Activated T-helper 1 cell treated with anti-CD3 and anti-CD28 coated beads, Interleukin-12 subunit alpha, Interleukin-12 subunit beta, Interleukin-2, Interleukin-4 antibody, amounts not matched to agents 30 ng/mL and 10 ng/mL and 1 ng/mL, durations not matched to agents 14 hours and 24 hours and 36 hours (primary cell): ENCODE data around the gene LAIR2. TPM values are rescaled to one million over a fixed set of nuclear protein-coding genes. Genes with fewer than 3 reads are reported as not detected.

ENCODE experiments used
- DNase-seq: peaks from one replicate; pipeline ENCODE4 v3.0.0; 2021; ENCODE audit warnings: low spot score
- H3K27ac Mint-ChIP-seq: one replicate; pipeline ENCODE4 v1.8.0; 2021; ENCODE audit warnings: mild to moderate bottlenecking, mixed read lengths
- H3K27me3 Mint-ChIP-seq: one replicate; pipeline ENCODE4 v1.8.0; 2022; ENCODE audit warnings: mild to moderate bottlenecking, moderate library complexity, mixed read lengths; ENCODE audit not compliant: insufficient read depth
- H3K36me3 Mint-ChIP-seq: one replicate; pipeline ENCODE4 v1.8.0; 2021; ENCODE audit warnings: low read depth, mixed read lengths
- H3K4me1 Mint-ChIP-seq: one replicate; pipeline ENCODE4 v1.8.0; 2021; ENCODE audit warnings: low read depth, mixed read lengths
- H3K4me3 Mint-ChIP-seq: one replicate; pipeline ENCODE4 v1.8.0; 2021; ENCODE audit warnings: mild to moderate bottlenecking, moderate library complexity, mixed read lengths
- H3K9me3 Mint-ChIP-seq: one replicate; pipeline ENCODE4 v1.8.0; 2021; ENCODE audit warnings: mixed read lengths
- intact Hi-C: fragments of 100-400 bp; cut with micrococcal nuclease; formaldehyde crosslinking; loops from one replicate; pipeline ENCODE4 v1.15.1; 2024
- total RNA-seq: library from RNA; stranded (reverse); gene quantifications from 2 replicates; pipeline ENCODE4 v1.2.3, GENCODE V29; 2022

The LAIR2 gene
- total RNA-seq, 1 donor from 2014 or later: 49.1 TPM

DNA sequence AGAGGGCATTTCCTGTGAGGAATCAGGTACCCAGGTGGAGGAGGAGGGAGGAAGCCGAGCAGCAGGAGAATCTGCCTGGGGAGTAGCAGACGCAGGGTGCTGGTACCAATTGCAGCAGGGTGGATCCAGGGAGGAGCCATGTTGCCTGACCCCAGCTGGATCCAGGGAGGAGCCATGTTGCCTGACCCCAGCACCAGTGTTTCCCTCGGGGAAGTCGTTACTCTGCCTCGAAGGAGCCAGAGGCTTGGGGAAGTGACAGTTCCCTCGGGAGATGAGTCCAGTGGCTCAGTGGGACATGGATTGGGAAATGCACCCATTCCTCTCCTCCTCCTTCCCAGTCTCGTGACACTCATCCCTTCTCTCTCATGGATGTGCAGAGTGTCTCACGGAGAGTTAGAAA is 31.5 kb downstream of the LAIR2 start:
- DNase-seq: no peak
- intact Hi-C loops: no loop called here
- H3K36me3 Mint-ChIP-seq: peaks cover 3% of the 10 kb centered on the region
- no peak overlapping the region for H3K4me3 Mint-ChIP-seq
- H3K9me3 Mint-ChIP-seq: no peaks in the 10 kb centered on the region
- peaks cover 35% of the 10 kb centered on the region for H3K4me1 Mint-ChIP-seq
- H3K27ac Mint-ChIP-seq: no peak overlapping the region
- peaks cover 9% of the 10 kb centered on the region for H3K27me3 Mint-ChIP-seq

DNA sequence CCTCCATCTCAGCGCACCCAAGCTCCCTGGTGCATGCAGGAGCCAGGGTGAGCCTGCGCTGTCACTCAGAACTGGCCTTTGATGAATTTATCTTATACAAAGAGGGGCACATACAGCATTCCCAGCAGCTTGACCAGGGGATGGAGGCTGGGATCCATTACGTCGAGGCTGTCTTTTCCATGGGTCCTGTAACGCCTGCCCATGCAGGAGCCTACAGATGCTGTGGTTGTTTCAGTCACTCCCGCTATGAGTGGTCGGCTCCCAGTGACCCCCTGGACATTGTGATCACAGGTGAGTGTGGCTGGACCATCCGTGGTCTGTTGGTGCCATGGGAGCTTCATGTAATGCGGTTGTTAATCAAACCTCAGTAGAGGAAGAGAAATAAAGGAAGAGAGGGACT is 33.0 kb downstream of the LAIR2 start:
- Mint-ChIP-seq H3K27ac (no peak overlapping the region), H3K27me3 (peaks cover 9% of the 10 kb centered on the region), H3K4me3 (no peak overlapping the region), H3K4me1 (peaks cover 32% of the 10 kb centered on the region), H3K36me3 (peaks cover 3% of the 10 kb centered on the region), H3K9me3 (no peaks in the 10 kb centered on the region)
- no peak for DNase-seq
- intact Hi-C loops: no loop called here

DNA sequence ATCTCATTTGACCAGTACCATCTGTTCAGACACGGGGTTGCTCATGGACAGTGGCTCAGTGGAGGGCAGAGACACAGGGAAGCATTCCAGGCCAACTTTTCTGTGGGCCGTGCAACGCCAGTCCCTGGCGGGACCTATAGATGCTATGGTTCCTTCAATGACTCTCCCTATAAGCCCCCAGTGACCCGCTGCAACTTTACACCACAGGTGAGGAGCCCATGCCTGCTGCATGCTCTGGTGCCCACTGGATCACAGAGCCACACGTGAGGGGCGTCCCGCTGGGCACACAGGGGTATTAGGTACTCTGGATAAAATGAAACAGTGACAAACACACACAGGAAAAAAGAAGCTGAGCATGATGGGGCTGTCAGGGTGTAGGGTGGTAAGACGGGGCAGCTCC is 34.3 kb downstream of the LAIR2 start:
- H3K27ac Mint-ChIP-seq: no peak overlapping the region
- peaks cover 9% of the 10 kb centered on the region for H3K27me3 Mint-ChIP-seq
- DNase-seq: no peak
- intact Hi-C loops: no loop called here
- H3K36me3 Mint-ChIP-seq: peaks cover 3% of the 10 kb centered on the region
- H3K4me3 Mint-ChIP-seq: no peak overlapping the region
- no peaks in the 10 kb centered on the region for H3K9me3 Mint-ChIP-seq
- peaks cover 35% of the 10 kb centered on the region for H3K4me1 Mint-ChIP-seq

DNA sequence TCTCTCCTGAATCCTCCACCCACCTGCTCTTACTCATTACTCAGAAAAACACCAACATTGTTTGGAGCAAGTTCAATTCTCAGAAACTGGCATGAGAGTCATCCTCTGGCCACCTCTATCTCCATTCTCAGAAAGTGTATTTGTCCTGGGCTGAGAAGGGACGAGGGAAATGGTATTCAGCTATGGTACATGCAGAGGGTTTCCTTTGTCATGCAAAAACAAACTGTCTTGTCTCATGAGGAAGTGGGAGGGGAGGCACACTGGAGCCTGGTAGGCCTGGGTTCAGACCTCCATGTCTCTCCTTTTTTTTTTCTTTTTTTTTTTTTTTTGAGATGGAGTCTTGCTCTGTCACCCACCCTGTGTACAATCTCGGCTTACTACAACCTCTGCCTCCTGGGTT is 39.1 kb downstream of the LAIR2 start:
- Mint-ChIP-seq H3K27me3 (peaks cover 5% of the 10 kb centered on the region), H3K4me1 (peaks cover 14% of the 10 kb centered on the region), H3K36me3 (peaks cover 8% of the 10 kb centered on the region), H3K4me3 (no peak overlapping the region), H3K9me3 (peaks cover 4% of the 10 kb centered on the region), H3K27ac (no peak overlapping the region)
- intact Hi-C loops: no loop called here
- no peak for DNase-seq

DNA sequence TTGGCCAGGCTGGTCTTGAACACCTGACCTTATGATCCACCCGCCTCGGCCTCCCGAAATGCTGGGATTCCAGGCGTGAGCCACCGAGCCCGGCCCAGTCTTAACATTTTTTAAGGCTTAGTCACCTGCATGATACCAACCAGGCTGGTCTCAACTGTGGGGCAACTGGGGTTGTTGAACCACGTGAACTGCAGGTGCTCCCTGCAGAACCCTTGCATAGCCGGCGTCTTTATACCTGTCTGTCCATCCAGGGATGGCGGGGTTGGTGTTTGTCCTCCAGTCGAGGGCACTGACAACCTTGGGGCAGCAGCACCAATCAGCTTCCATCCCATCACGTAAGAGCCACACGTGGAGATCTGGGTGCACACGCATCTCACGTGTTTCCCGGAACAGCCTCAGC is 46.2 kb downstream of the LAIR2 start:
- intact Hi-C loops: no loop called here
- H3K4me1 Mint-ChIP-seq: peaks cover 7% of the 10 kb centered on the region
- peaks cover 2% of the 10 kb centered on the region for H3K36me3 Mint-ChIP-seq
- no peak overlapping the region for H3K4me3 Mint-ChIP-seq
- H3K27me3 Mint-ChIP-seq: peaks cover under 1% of the 10 kb centered on the region
- no peak for DNase-seq
- peaks cover 3% of the 10 kb centered on the region for H3K9me3 Mint-ChIP-seq
- H3K27ac Mint-ChIP-seq: no peak overlapping the region

- no peak for DNase-seq
- Mint-ChIP-seq H3K4me1 (peaks cover 7% of the 10 kb centered on the region), H3K9me3 (peaks cover 3% of the 10 kb centered on the region), H3K27me3 (no peaks in the 10 kb centered on the region), H3K36me3 (peaks cover under 1% of the 10 kb centered on the region), H3K27ac (no peak overlapping the region), H3K4me3 (no peak overlapping the region)
- intact Hi-C loops: no loop called here
Measured at GRCh38 chr19:54549224-54549623, 46.6 kb downstream of the LAIR2 start.

DNA sequence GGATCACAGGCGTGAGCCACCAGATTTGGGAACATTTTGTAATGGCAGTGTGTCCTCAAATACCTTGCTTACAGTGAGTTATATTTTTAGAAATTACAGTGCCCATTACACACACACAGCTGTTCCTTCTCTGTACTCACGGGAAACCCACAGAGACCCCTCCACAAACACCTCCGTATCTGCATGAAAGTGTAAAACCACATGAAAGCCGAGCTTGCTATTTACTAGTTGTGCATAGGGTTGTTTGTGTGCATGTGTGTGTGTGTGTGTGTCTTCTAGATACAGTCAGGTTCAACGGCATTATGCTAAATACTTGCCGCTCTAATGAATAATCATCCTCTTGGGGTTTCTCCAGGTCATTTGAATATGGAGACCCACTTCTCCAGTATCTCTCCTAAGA is 48.7 kb downstream of the LAIR2 start:
- Mint-ChIP-seq H3K4me3 (no peak overlapping the region), H3K27me3 (no peaks in the 10 kb centered on the region), H3K4me1 (peaks cover 7% of the 10 kb centered on the region), H3K27ac (no peak overlapping the region), H3K36me3 (no peaks in the 10 kb centered on the region), H3K9me3 (peaks cover 3% of the 10 kb centered on the region)
- DNase-seq: no peak
- intact Hi-C loops: no loop called here

GRCh38 chr19:54551950-54552912 is 49.6 kb downstream of the LAIR2 start:
- DNase-seq: no peak
- H3K27me3 Mint-ChIP-seq: no peaks in the 10 kb centered on the region
- intact Hi-C loops: no loop called here
- peaks cover 3% of the 10 kb centered on the region for H3K9me3 Mint-ChIP-seq
- no peak overlapping the region for H3K27ac Mint-ChIP-seq
- peaks cover 7% of the 10 kb centered on the region for H3K4me1 Mint-ChIP-seq
- H3K36me3 Mint-ChIP-seq: no peaks in the 10 kb centered on the region
- H3K4me3 Mint-ChIP-seq: no peak overlapping the region

DNA sequence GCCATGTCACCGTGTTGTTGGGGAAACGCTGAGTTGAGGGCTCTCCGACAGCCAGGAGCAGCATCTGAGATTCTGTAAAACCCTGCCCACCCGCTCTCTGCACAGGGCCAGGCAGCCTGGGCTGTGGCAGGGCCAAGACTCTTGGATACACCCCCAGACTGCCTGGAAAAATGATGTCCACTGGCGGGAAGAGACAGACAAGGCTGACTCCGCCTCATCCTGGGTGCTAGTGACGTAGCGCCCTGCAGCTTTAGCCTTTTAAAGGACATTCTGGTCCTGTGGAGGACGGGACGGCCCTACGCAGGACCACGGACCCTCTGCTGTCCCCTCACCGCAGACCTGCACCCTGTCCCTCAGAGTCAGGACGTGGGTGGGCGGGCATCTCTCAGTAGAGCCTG is 50.3 kb downstream of the LAIR2 start:
- no peaks in the 10 kb centered on the region for H3K27me3 Mint-ChIP-seq
- no peaks in the 10 kb centered on the region for H3K36me3 Mint-ChIP-seq
- intact Hi-C loops: no loop called here
- no peak overlapping the region for H3K4me3 Mint-ChIP-seq
- no peak overlapping the region for H3K27ac Mint-ChIP-seq
- H3K9me3 Mint-ChIP-seq: peaks cover 3% of the 10 kb centered on the region
- no peak for DNase-seq
- peaks cover 7% of the 10 kb centered on the region for H3K4me1 Mint-ChIP-seq

- H3K9me3 Mint-ChIP-seq: peaks cover 3% of the 10 kb centered on the region
- peaks cover 4% of the 10 kb centered on the region for H3K27me3 Mint-ChIP-seq
- intact Hi-C loops: no loop called here
- no peaks in the 10 kb centered on the region for H3K36me3 Mint-ChIP-seq
- peaks cover 7% of the 10 kb centered on the region for H3K4me1 Mint-ChIP-seq
- DNase-seq: no peak
- no peak overlapping the region for H3K4me3 Mint-ChIP-seq
- no peak overlapping the region for H3K27ac Mint-ChIP-seq
Measured at GRCh38 chr19:54554006-54554405, 51.4 kb downstream of the LAIR2 start.

- DNase-seq: no peak
- Mint-ChIP-seq H3K9me3 (peaks cover 3% of the 10 kb centered on the region), H3K36me3 (no peaks in the 10 kb centered on the region), H3K4me1 (peaks cover 7% of the 10 kb centered on the region), H3K27me3 (peaks cover 4% of the 10 kb centered on the region), H3K27ac (no peak overlapping the region), H3K4me3 (no peak overlapping the region)
- intact Hi-C loops: no loop called here
Measured at GRCh38 chr19:54554896-54555295, 52.3 kb downstream of the LAIR2 start.

DNA sequence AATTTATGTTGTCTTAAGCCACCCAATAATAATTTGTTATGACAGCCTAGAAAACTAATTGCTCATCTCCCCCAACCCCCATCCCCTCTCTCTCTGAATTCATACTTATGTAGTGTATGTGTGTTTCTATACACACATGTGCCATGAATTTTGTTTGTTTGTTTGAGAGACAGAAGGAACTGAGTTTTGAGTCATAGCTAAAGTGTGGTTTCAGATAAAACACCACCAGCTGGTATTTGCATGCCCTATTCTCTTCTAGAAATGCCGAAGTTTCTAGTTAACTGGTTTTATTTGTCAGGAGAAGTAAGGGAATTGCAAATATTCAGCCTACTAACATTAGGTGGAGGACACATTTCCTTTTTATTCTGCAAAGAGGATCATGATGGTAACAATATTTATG is 53.6 kb downstream of the LAIR2 start:
- H3K4me1 Mint-ChIP-seq: peaks cover 6% of the 10 kb centered on the region
- H3K9me3 Mint-ChIP-seq: peaks cover 3% of the 10 kb centered on the region
- no peak overlapping the region for H3K27ac Mint-ChIP-seq
- no peak for DNase-seq
- no peak overlapping the region for H3K4me3 Mint-ChIP-seq
- H3K36me3 Mint-ChIP-seq: no peaks in the 10 kb centered on the region
- intact Hi-C loops: no loop called here
- peaks cover 4% of the 10 kb centered on the region for H3K27me3 Mint-ChIP-seq

- Mint-ChIP-seq H3K4me1 (no peaks in the 10 kb centered on the region), H3K36me3 (no peaks in the 10 kb centered on the region), H3K4me3 (no peak overlapping the region), H3K27ac (no peak overlapping the region), H3K9me3 (no peaks in the 10 kb centered on the region), H3K27me3 (peaks cover 4% of the 10 kb centered on the region)
- no peak for DNase-seq
- intact Hi-C loops: no loop called here
Measured at GRCh38 chr19:54558339-54558738, 55.7 kb downstream of the LAIR2 start.
